Stimulated activated CD8-positive, alpha-beta memory T cell treated with anti-CD3 and anti-CD28 coated beads, Interleukin-12 subunit alpha, Interleukin-12 subunit beta, amount 100 ng/mL, for 24 hours (primary cell): ENCODE measurements around the gene CBX7.

Experiments used
- DNase-seq: peaks from one replicate; pipeline ENCODE4 v3.0.0-alpha.2; 2020; ENCODE audit errors: extremely low read depth

The CBX7 gene

DNA sequence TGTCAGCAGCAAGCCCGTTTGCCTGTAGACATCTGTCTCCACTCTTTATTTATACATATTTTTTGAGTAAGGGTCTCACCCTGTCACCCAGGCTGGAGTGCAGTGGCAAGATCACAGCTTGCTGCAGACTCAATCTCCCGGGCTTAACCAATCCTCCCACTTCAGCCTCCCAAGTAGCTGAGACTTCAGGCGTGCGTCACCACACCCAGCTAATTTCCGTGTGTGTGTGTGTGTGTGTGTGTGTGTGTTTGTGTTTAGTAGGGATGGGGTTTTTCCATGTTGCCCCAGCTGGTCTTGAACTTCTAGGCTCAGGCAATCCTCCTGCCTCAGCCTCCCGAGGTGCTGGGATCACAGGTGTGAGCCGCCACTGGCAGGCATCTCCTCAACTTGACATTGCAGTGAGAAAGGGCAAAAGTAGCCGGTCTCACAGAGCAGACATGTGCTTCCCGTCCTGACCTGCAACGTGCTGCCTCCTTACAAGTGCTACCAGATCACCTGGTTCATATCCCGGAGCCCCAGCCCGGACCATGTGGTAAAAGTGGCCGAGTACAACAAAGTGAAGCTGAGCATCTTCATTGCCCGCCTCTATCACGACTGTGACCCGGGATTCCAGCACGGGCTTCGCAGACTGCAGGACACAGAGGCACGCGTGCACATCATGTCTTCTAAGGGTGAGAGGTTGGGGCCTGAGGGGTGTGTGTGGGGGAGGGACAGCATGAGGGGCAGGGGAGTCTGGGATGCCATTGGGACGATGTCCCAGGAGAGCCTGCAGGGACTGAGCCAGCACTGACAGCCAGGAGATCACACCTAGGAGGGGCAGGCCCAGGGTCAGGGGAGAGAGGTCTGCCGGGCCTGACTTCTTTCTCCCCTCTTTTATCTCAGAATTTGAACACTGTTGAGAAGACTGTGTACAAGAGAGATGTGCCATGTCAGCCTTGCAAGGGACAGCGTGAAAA is 61.1 kb downstream of the CBX7 start:
- DNase-seq: no peak

DNA sequence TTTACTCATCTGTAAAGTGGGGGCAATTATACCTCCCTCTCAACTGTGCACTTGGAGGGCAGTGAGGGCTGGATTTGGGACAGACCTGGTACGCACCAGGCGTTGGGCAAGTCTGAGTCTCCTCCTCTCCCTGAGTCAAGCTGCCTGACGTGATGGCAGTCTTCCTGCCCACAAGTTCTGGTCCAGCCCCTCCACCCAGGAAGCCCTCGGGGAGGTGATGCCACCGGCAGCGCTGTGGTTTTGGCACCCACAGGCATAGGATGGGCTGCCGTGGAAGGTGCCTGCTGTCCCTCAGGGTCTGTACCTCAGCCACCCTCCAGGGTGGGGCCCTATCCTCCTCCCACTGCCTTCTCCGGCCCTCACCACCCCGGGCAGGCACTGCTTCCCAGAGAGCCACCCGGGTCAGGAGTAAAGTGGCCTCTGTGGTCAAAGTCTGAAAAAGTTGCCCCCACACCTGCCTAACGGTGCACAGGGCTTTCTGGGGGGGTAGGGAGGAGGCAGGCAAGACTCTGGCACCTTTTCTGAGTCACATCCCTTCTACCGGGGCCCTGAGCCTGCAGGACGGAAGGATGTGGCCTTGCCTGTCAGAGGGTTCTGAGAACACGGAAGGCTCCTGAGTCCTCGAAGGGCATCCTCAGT is 61.9 kb downstream of the CBX7 start:
- DNase-seq: peak; percentile 61

DNA sequence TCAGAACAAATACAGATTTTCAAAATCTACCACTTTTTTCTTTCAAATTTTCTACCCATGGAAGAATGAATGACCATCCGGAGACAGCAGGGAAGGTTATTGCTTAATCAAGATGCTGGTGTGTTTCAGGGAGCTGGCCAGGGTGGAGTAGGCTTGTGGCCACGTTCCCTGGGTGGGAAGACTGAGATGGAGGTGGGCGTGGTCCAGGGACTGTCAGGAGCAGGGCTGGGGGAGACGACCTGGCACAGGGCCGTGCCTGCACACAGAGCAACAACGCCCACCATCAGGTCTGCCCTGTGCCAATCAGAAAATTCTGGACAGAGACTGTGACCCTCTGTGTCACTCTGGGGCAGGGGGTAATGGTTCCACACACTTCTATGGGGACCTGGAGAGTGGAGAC is 62.6 kb downstream of the CBX7 start:
- DNase-seq: no peak

DNA sequence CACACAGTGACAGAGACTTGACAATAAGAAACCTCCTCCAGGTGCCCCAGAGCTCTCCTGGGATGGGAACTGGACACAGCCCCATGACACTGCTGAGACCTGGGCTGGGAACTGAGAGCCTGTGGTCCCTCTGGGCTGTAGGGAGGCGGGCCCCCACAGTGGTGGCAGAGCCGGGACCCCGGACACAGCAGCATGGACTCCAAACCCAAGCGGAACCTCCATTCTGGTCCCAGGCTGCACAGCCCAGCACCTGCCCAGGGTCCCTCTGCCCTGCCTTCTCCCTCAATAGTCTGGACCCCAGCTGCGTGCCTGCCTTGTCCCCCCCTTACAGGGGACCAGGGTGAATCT is 63.8 kb downstream of the CBX7 start:
- DNase-seq: no peak

- DNase-seq: no peak
Observed at GRCh38 chr22:39087881-39088684, 64.4 kb downstream of the CBX7 start.

GRCh38 chr22:39087098-39087497 is 65.4 kb downstream of the CBX7 start:
- DNase-seq: no peak

- no peak for DNase-seq
Observed at GRCh38 chr22:39084666-39085065, 67.8 kb downstream of the CBX7 start.

- no peak for DNase-seq
Observed at GRCh38 chr22:39083212-39084165, 69.0 kb downstream of the CBX7 start.

GRCh38 chr22:39081598-39081997 is 70.9 kb downstream of the CBX7 start:
- no peak for DNase-seq

GRCh38 chr22:39081016-39081415 is 71.5 kb downstream of the CBX7 start:
- DNase-seq: no peak
